PFSK-1 (cell line): ENCODE measurements around the gene SIRT2.

Experiments
- FOXP2 ChIP-seq: optimal IDR thresholded peaks from 2 replicates; pipeline ENCODE3; 2011; ENCODE audit warnings: borderline replicate concordance, control low read depth, inconsistent platforms; ENCODE audit not compliant: insufficient read depth; ENCODE audit errors: extremely low read length, extremely low read depth
- POLR2AphosphoS5 ChIP-seq: IDR thresholded peaks from 2 replicates; pipeline ENCODE4 v1.6.1; 2012; ENCODE audit warnings: low read depth, mild to moderate bottlenecking, control low read depth, low read length, moderate library complexity
- SIN3A ChIP-seq: IDR thresholded peaks from 2 replicates; pipeline ENCODE4 v1.6.1; 2012; ENCODE audit warnings: mild to moderate bottlenecking, low read length, moderate library complexity, borderline replicate concordance; ENCODE audit not compliant: insufficient read depth
- TAF1 ChIP-seq: IDR thresholded peaks from 2 replicates; pipeline ENCODE4 v1.6.1; 2012; ENCODE audit warnings: low read length, control low read depth, borderline replicate concordance; ENCODE audit not compliant: insufficient read depth
- TF ChIP-seq, protein P1 (sequence below), 2 experiments: IDR thresholded peaks; 2 replicates each; pipeline versions ENCODE4 v1.6.1 to v1.8.0; 2011 to 2012; ENCODE audit warnings: low read depth in 2 of 2, low read length in 2 of 2, control low read depth in 1 of 2, inconsistent platforms in 1 of 2, mild to moderate bottlenecking in 1 of 2, moderate library complexity in 1 of 2; ENCODE audit not compliant: insufficient read depth in 1 of 2

SIRT2 gene

DNA sequence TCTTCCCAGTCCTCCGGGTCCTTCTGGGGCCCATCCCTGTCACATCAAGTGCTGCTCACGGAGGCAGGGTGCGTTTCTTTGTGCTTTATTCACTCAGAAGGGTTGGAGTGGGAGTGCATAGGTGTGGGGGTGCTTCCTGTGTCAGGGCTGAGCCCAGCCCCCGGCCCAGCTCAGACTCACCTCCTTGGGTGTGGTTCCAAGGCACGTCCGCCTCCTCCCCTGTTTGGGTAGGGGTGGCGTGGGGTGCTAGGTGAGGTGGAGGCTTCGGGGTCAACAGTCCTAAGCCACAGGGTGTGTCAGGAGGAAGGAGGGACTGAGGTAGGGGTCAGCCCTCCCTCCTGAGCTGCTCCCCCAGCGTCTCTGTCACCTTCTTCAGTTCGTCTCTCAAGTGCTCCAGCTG, 9.5 kb upstream of the SIRT2 start:
- TF ChIP-seq TAF1 (no peak), FOXP2 (no peak), SIN3A (no peak), POLR2AphosphoS5 (no peak)
- TF ChIP-seq, protein P1, sequence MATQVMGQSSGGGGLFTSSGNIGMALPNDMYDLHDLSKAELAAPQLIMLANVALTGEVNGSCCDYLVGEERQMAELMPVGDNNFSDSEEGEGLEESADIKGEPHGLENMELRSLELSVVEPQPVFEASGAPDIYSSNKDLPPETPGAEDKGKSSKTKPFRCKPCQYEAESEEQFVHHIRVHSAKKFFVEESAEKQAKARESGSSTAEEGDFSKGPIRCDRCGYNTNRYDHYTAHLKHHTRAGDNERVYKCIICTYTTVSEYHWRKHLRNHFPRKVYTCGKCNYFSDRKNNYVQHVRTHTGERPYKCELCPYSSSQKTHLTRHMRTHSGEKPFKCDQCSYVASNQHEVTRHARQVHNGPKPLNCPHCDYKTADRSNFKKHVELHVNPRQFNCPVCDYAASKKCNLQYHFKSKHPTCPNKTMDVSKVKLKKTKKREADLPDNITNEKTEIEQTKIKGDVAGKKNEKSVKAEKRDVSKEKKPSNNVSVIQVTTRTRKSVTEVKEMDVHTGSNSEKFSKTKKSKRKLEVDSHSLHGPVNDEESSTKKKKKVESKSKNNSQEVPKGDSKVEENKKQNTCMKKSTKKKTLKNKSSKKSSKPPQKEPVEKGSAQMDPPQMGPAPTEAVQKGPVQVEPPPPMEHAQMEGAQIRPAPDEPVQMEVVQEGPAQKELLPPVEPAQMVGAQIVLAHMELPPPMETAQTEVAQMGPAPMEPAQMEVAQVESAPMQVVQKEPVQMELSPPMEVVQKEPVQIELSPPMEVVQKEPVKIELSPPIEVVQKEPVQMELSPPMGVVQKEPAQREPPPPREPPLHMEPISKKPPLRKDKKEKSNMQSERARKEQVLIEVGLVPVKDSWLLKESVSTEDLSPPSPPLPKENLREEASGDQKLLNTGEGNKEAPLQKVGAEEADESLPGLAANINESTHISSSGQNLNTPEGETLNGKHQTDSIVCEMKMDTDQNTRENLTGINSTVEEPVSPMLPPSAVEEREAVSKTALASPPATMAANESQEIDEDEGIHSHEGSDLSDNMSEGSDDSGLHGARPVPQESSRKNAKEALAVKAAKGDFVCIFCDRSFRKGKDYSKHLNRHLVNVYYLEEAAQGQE (IDR thresholded peaks at IDR 0.05; ENCODE audit: insufficient read depth in 1 of 2, low read depth in 2 of 2, low read length in 2 of 2) = no peak

GRCh38 chr19:38907670-38908069, 8.3 kb upstream of the SIRT2 start:
- no peak for TF ChIP-seq TAF1
- TF ChIP-seq, protein P1 (IDR thresholded peaks at IDR 0.05; ENCODE audit: insufficient read depth in 1 of 2, low read depth in 2 of 2, low read length in 2 of 2) = no peak
- no peak for TF ChIP-seq FOXP2
- TF ChIP-seq SIN3A = no peak
- no peak for TF ChIP-seq POLR2AphosphoS5

DNA sequence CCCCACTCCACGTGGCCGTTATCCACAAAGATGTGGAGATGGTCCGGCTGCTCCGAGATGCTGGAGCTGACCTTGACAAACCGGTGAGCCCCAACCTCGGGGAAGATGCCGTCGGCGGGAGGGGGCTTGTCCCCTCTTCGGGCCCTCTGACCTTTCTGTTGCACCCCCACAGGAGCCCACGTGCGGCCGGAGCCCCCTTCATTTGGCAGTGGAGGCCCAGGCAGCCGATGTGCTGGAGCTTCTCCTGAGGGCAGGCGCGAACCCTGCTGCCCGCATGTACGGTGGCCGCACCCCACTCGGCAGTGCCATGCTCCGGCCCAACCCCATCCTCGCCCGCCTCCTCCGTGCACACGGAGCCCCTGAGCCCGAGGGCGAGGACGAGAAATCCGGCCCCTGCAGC, 7.8 kb upstream of the SIRT2 start:
- TF ChIP-seq POLR2AphosphoS5 (no peak), FOXP2 (no peak), SIN3A (no peak), TAF1 (no peak)
- TF ChIP-seq, protein P1 (IDR thresholded peaks at IDR 0.05; ENCODE audit: insufficient read depth in 1 of 2, low read depth in 2 of 2, low read length in 2 of 2) = no peak

GRCh38 chr19:38905620-38906019, 6.2 kb upstream of the SIRT2 start:
- TF ChIP-seq POLR2AphosphoS5 = no peak
- TF ChIP-seq FOXP2 = no peak
- TF ChIP-seq SIN3A = no peak

- TF ChIP-seq POLR2AphosphoS5 = no peak
- TF ChIP-seq, protein P1 (IDR thresholded peaks at IDR 0.05; ENCODE audit: insufficient read depth in 1 of 2, low read depth in 2 of 2, low read length in 2 of 2) = no peak
- no peak for TF ChIP-seq FOXP2
- no peak for TF ChIP-seq SIN3A
- TF ChIP-seq TAF1 = no peak
Measured at GRCh38 chr19:38904581-38905539, 5.4 kb upstream of the SIRT2 start.
